IMR-90 (cell line): ENCODE results near the gene FAIM2. TPM values are rescaled to one million over a fixed set of nuclear protein-coding genes. Genes with fewer than 3 reads are reported as not detected.

ENCODE experiments used
- ATAC-seq: fragments of 200-7000 bp; cut with Tn5 transposase; 2 replicates; pipeline ENCODE4 v1.9.1; 2020; ENCODE audit warnings: low read depth, mild to moderate bottlenecking, moderate library complexity
- BruUV-seq: library from RNA; stranded (reverse); fragments of 400-500 nt; replicated peaks from 2 replicates; lab custom pipeline; 2021; lab: Mats Ljungman, UMichigan
- CTCF ChIA-PET: fragments of 300-600 bp; formaldehyde crosslinking; extraction: SDS; loops from one replicate; lab custom pipeline; 2021; ENCODE audit warnings: antibody characterized with exemption; lab: Yijun Ruan, JAX
- POLR2A ChIA-PET: fragments of 300-600 bp; sonication (Branson Sonifier 250); formaldehyde crosslinking; loops from one replicate; lab custom pipeline; 2022; ENCODE audit warnings: antibody characterized with exemption; ENCODE audit not compliant: unreplicated experiment; lab: Charles Lee
- DNase-seq: peaks from one replicate; pipeline ENCODE4 v3.0.0; 2013
- H2AFZ ChIP-seq: replicated peaks from 2 replicates; pipeline ENCODE3; 2013; ENCODE audit warnings: low read length, mild to moderate bottlenecking; ENCODE audit not compliant: poor library complexity
- H2AK5ac ChIP-seq: 2 replicates; pipeline ENCODE4 v1.6.1; 2013; ENCODE audit warnings: low read depth, low read length, inconsistent platforms
- H2AK9ac ChIP-seq: replicated peaks from 2 replicates; pipeline ENCODE3; 2013; ENCODE audit warnings: mild to moderate bottlenecking, low read depth, low read length, moderate library complexity; ENCODE audit not compliant: poor library complexity
- H2BK120ac ChIP-seq: 2 replicates; pipeline ENCODE4 v1.6.1; 2013; ENCODE audit warnings: low read depth, low read length, inconsistent platforms
- H2BK15ac ChIP-seq: 3 replicates; pipeline ENCODE4 v1.6.1; 2013; ENCODE audit warnings: low read depth, low read length, inconsistent platforms
- H2BK20ac ChIP-seq: 2 replicates; pipeline ENCODE4 v1.6.1; 2013; ENCODE audit warnings: low read depth, mild to moderate bottlenecking, inconsistent platforms, low read length, moderate library complexity
- H2BK5ac ChIP-seq: 2 replicates; pipeline ENCODE4 v1.6.1; 2013; ENCODE audit warnings: mild to moderate bottlenecking, low read depth, low read length, inconsistent platforms; ENCODE audit not compliant: poor library complexity, severe bottlenecking
- H3K14ac ChIP-seq: replicated peaks from 2 replicates; pipeline ENCODE4 v1.6.1; 2013; ENCODE audit warnings: low read depth, low read length, inconsistent platforms
- H3K18ac ChIP-seq: 2 replicates; pipeline ENCODE4 v1.6.1; 2013; ENCODE audit warnings: low read depth, low read length, control low read depth
- H3K23ac ChIP-seq: 2 replicates; pipeline ENCODE4 v1.6.1; 2013; ENCODE audit warnings: low read depth, low read length, inconsistent platforms
- H3K27ac ChIP-seq: 2 replicates; pipeline ENCODE4 v1.5.1; 2013; ENCODE audit warnings: mild to moderate bottlenecking, control low read depth, low read length; ENCODE audit not compliant: insufficient read depth
- H3K27me3 ChIP-seq: 2 replicates; pipeline ENCODE4 v1.6.1; 2013; ENCODE audit warnings: low read length; ENCODE audit not compliant: control insufficient read depth, insufficient read depth
- H3K36me3 ChIP-seq: 2 replicates; pipeline ENCODE4 v1.6.1; 2013; ENCODE audit warnings: low read length, mixed read lengths; ENCODE audit not compliant: control insufficient read depth, insufficient read depth
- H3K4ac ChIP-seq: 2 replicates; pipeline ENCODE4 v1.6.1; 2013; ENCODE audit warnings: low read depth, low read length, inconsistent platforms
- H3K4me1 ChIP-seq: 2 replicates; pipeline ENCODE4 v1.6.1; 2013; ENCODE audit warnings: low read length, mixed read lengths; ENCODE audit not compliant: control insufficient read depth, insufficient read depth
- H3K4me2 ChIP-seq: 2 replicates; pipeline ENCODE4 v1.6.1; 2013; ENCODE audit warnings: low read depth, mild to moderate bottlenecking, control low read depth, low read length, moderate library complexity
- H3K4me3 ChIP-seq: 2 replicates; pipeline ENCODE4 v1.5.1; 2013; ENCODE audit warnings: low read depth, mild to moderate bottlenecking, control low read depth, low read length, moderate library complexity; ENCODE audit not compliant: insufficient read depth
- H3K56ac ChIP-seq: 2 replicates; pipeline ENCODE4 v1.6.1; 2013; ENCODE audit warnings: low read length, inconsistent platforms; ENCODE audit not compliant: insufficient read depth; ENCODE audit errors: extremely low read depth
- H3K79me1 ChIP-seq, 2 experiments: 2 replicates each; pipeline ENCODE4 v1.6.1; 2013; ENCODE audit warnings: low read length in 2 of 2, inconsistent platforms in 1 of 2, low read depth in 1 of 2
- H3K9ac ChIP-seq: 2 replicates; pipeline ENCODE4 v1.6.1; 2013; ENCODE audit warnings: low read depth, low read length, control low read depth
- H3K9me1 ChIP-seq: 2 replicates; pipeline ENCODE4 v1.6.1; 2013; ENCODE audit warnings: low read length, inconsistent platforms; ENCODE audit not compliant: insufficient read depth
- H3K9me3 ChIP-seq: 2 replicates; pipeline ENCODE4 v1.6.1; 2013; ENCODE audit warnings: low read length; ENCODE audit not compliant: control insufficient read depth, insufficient read depth
- H4K20me1 ChIP-seq: 2 replicates; pipeline ENCODE4 v1.6.1; 2013; ENCODE audit warnings: low read length, inconsistent platforms; ENCODE audit not compliant: insufficient read depth
- H4K5ac ChIP-seq: 2 replicates; pipeline ENCODE4 v1.6.1; 2013; ENCODE audit warnings: mild to moderate bottlenecking, low read depth, low read length, control low read depth
- H4K8ac ChIP-seq, 2 experiments: 2 replicates each; pipeline ENCODE4 v1.6.1; 2013; ENCODE audit warnings: low read depth in 2 of 2, low read length in 2 of 2, control low read depth in 1 of 2, inconsistent platforms in 1 of 2
- H4K91ac ChIP-seq: 2 replicates; pipeline ENCODE4 v1.6.1; 2013; ENCODE audit warnings: low read depth, low read length, inconsistent platforms; ENCODE audit not compliant: insufficient read depth
- BHLHE40 ChIP-seq: fragments of 150-350 bp; IDR thresholded peaks from 2 replicates; pipeline ENCODE4 v1.6.1; 2016; ENCODE audit warnings: mild to moderate bottlenecking, low read depth, low read length
- CEBPB ChIP-seq: IDR thresholded peaks from 2 replicates; pipeline ENCODE4 v1.6.1; 2012; ENCODE audit warnings: low read depth, low read length, improper control_type of control experiment
- CHD1 ChIP-seq: IDR thresholded peaks from 2 replicates; pipeline ENCODE4 v1.6.1; 2012; ENCODE audit warnings: low read depth, low read length, improper control_type of control experiment
- FOS ChIP-seq: fragments of 150-350 bp; IDR thresholded peaks from 2 replicates; pipeline ENCODE4 v1.6.1; 2016; ENCODE audit warnings: low read depth, low read length
- POLR2A ChIP-seq: IDR thresholded peaks from 2 replicates; pipeline ENCODE4 v1.6.1; 2012; ENCODE audit warnings: mild to moderate bottlenecking, low read depth, low read length
- RAD21 ChIP-seq: IDR thresholded peaks from 2 replicates; pipeline ENCODE4 v1.6.1; 2012; ENCODE audit warnings: low read length, improper control_type of control experiment
- RCOR1 ChIP-seq: IDR thresholded peaks from 2 replicates; pipeline ENCODE4 v1.6.1; 2012; ENCODE audit warnings: mild to moderate bottlenecking, low read length, improper control_type of control experiment; ENCODE audit not compliant: insufficient replicate concordance
- SMC3 ChIP-seq: fragments of 150-350 bp; IDR thresholded peaks from 2 replicates; pipeline ENCODE4 v1.6.1; 2016; ENCODE audit warnings: low read depth, mild to moderate bottlenecking, antibody characterized with exemption, low read length, moderate library complexity
- WGBS, 2 experiments: methylation state at CpG; one replicate each; pipeline versions ENCODE4 v1.1.5 to v1.1.7; 2013; ENCODE audit warnings: missing lambda C conversion rate in 2 of 2; ENCODE audit not compliant: insufficient read length in 1 of 2; ENCODE audit errors: extremely low coverage in 2 of 2; 5-methylcytosine and 5-hydroxymethylcytosine counted together
- dilution Hi-C: fragments of 300-500 bp; cut with HindIII; formaldehyde crosslinking; loops from one replicate; pipeline ENCODE4 v1.14.3; 2018; ENCODE audit warnings: low sequenced_read_pairs; ENCODE audit not compliant: unreplicated experiment
- in situ Hi-C: fragments of 300-500 bp; cut with MboI; formaldehyde crosslinking; loops from 3 replicates; pipeline ENCODE4 v1.14.3; 2019; ENCODE audit warnings: low sequenced_read_pairs, inconsistent platforms, mixed read lengths
- intact Hi-C: fragments of 100-400 bp; cut with micrococcal nuclease; formaldehyde crosslinking; loops from 2 replicates; pipeline ENCODE4 v1.10.0; 2022
- polyA plus RNA-seq, 3 experiments: library from polyadenylated mRNA; depleted of rRNA; stranded (reverse); fragments of >200 nt; gene quantifications; 2 replicates each; pipeline ENCODE4 v1.2.3, GENCODE V29; 2012; ENCODE audit warnings: low replicate concordance in 1 of 3
- total RNA-seq: library from RNA; depleted of rRNA; stranded (reverse); fragments of >200 nt; gene quantifications from 2 replicates; pipeline ENCODE4 v1.2.3, GENCODE V29; 2012

FAIM2 gene
- total and polyA plus RNA-seq, 2 of the 4 experiments (the other 2 are of a cell fraction), result 0.72 to 5.3 TPM

DNA sequence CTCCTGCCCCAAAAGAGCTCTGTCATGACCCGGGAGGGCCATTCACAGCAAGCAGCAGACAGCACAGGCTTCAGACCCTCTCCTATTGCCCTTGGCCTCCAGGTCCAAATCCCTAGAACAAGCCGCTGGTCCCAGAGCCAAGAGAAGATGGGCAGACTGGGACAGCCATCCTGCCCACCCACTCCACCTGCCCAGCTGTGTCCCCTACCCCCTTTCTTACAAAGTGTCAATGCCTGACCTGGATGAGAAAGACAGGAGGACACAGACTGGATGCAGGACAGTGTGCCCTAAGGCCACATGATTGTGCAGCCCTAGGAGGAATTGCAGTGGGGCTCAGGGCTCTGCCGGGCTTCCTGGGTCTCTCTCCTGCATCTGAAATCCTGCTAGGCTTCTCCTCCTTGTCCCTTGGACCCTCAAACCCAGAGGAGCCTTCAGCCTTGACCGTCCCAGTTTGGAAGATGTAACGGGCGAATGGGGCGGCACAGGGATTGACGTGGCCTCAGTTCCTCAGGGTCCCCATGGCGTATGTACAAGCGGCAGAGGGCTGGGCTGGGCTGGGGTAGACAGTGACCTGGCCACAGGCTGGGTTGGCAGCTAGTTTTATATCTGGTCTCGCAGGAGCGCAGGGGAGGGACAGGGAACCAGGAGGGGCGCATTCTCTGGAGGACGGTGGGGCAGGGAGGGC, 33.7 kb downstream of the FAIM2 start:
- H3K9ac ChIP-seq, result no peak overlapping the region
- H4K5ac ChIP-seq, result peak overlapping the region; percentile 13; the same call in 1 of the 2 replicates
- H3K4me2 ChIP-seq, result no peak overlapping the region
- H3K27ac ChIP-seq, result peak overlapping the region; percentile 31
- dilution Hi-C loops (no loop called here), intact Hi-C loops (loop anchor here (1.0 kb wide), 1 partner anchor 75 kb away; no protein-coding TSS in a partner anchor), in situ Hi-C loops (loop anchor here (5.0 kb wide), 2 partner anchors 82 to 182 kb away; partner anchors contain the start of gene AQP2)
- no peaks in the 10 kb centered on the region for H3K36me3 ChIP-seq
- peaks cover 27% of the 10 kb centered on the region for H3K4me1 ChIP-seq
- no peaks in the 10 kb centered on the region; the same call in 1 of the 2 replicates for H3K9me1 ChIP-seq
- no peak overlapping the region for H3K23ac ChIP-seq
- no peak overlapping the region for H3K14ac ChIP-seq
- H2BK15ac ChIP-seq, result no peak overlapping the region
- no peak overlapping the region for H3K4me3 ChIP-seq
- POLR2A ChIA-PET, result no interaction called here
- no peak overlapping the region for H3K56ac ChIP-seq
- H2BK5ac ChIP-seq, result no peak overlapping the region
- ATAC-seq (no peak), DNase-seq (no peak)
- WGBS, 2 experiments, result 96% methylated on average over 9 of the region's 14 CpGs; no CpG with 5 or more reads in 1 of the 2 experiments
- H4K20me1 ChIP-seq, result 0 out of 2 replicates have a peak, but pooled peaks cover 4% of the 10 kb centered on the region
- no peaks in the 10 kb centered on the region for H3K79me1 ChIP-seq
- peak overlapping the region; percentile 55 for H2AFZ ChIP-seq
- no peaks in the 10 kb centered on the region for H3K9me3 ChIP-seq
- peak overlapping the region; percentile 42 for H3K18ac ChIP-seq
- peak overlapping the region; percentile 4 for H2AK9ac ChIP-seq
- H2BK120ac ChIP-seq, result no peak overlapping the region
- TF ChIP-seq FOS, result no peak
- TF ChIP-seq BHLHE40, result no peak
- no peak for TF ChIP-seq CHD1
- no peak for TF ChIP-seq SMC3
- TF ChIP-seq POLR2A, result no peak
- TF ChIP-seq RCOR1, result no peak
- TF ChIP-seq CEBPB, result no peak
- TF ChIP-seq RAD21, result no peak
- H4K8ac ChIP-seq, result peak overlapping the region in 1 of 2 experiments; percentile 32; a peak in 1 of 4 replicates
- peak overlapping the region; percentile 3; the same call in 1 of the 2 replicates for H4K91ac ChIP-seq
- CTCF ChIA-PET, result no interaction called here
- no peak overlapping the region; the same call in 1 of the 2 replicates for H2BK20ac ChIP-seq
- H3K4ac ChIP-seq, result peak overlapping the region; percentile 29; the same call in 1 of the 2 replicates
- H3K27me3 ChIP-seq, result peaks cover 16% of the 10 kb centered on the region
- H2AK5ac ChIP-seq, result peak overlapping the region; percentile 17; the same call in 1 of the 2 replicates
- BruUV-seq, result no TSS peak
